ENCODE measurements around the gene KBTBD12.

DNA sequence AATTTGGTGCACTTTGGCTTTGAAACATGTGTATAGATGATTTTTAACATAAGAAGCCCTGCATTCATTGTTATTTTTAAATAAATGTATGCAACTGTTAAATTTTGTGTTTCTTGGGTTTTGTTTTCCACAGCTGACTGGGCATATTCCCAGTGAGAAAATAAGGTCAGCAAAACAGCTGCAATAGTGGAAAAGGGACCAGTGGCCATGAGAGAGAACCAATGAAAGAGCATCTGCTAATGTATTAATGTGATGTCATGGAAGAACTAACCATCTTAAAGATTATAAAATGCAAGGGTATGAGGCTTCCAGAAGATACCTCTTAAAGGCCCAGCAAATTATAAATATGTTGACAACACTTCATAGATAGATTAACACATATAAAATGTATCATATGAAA is 31.0 kb upstream of the KBTBD12 start:
- TF ChIP-seq, protein P1, sequence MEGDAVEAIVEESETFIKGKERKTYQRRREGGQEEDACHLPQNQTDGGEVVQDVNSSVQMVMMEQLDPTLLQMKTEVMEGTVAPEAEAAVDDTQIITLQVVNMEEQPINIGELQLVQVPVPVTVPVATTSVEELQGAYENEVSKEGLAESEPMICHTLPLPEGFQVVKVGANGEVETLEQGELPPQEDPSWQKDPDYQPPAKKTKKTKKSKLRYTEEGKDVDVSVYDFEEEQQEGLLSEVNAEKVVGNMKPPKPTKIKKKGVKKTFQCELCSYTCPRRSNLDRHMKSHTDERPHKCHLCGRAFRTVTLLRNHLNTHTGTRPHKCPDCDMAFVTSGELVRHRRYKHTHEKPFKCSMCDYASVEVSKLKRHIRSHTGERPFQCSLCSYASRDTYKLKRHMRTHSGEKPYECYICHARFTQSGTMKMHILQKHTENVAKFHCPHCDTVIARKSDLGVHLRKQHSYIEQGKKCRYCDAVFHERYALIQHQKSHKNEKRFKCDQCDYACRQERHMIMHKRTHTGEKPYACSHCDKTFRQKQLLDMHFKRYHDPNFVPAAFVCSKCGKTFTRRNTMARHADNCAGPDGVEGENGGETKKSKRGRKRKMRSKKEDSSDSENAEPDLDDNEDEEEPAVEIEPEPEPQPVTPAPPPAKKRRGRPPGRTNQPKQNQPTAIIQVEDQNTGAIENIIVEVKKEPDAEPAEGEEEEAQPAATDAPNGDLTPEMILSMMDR (conservative IDR thresholded peaks at IDR 0.05): no peak
- no peak for TF ChIP-seq ZFX (IDR thresholded peaks at IDR 0.05)
